Keratinocyte (primary cell): ENCODE results near the gene PITPNM3. TPM values are rescaled to one million over a fixed set of nuclear protein-coding genes. Genes with fewer than 3 reads are reported as not detected.

ENCODE experiments used
- DNase-seq: peaks from one replicate; pipeline ENCODE4 v3.0.0-alpha.2; 2011; ENCODE audit warnings: low read depth, missing footprints, low spot score
- FAIRE-seq: peaks from 2 replicates; lab custom pipeline; 2011; peaks lifted over from hg19 to GRCh38; lab: Jason Lieb, UNC
- H2AFZ ChIP-seq: 2 replicates; pipeline ENCODE4 v1.6.0; 2012; ENCODE audit warnings: low read length, control low read depth, inconsistent platforms; ENCODE audit not compliant: control insufficient read depth
- H3K27ac ChIP-seq: 2 replicates; pipeline ENCODE4 v1.5.1; 2011; ENCODE audit warnings: low read length; ENCODE audit not compliant: control insufficient read depth, insufficient read depth
- H3K27me3 ChIP-seq: 3 replicates; pipeline ENCODE4 v1.6.0; 2011; ENCODE audit warnings: low read length; ENCODE audit not compliant: control insufficient read depth, insufficient read depth; ENCODE audit errors: extremely low read depth
- H3K36me3 ChIP-seq, 2 experiments: 2 replicates in 1 of 2; 3 replicates in 1 of 2; pipeline ENCODE4 v1.5.1; 2011; ENCODE audit warnings: low read length in 2 of 2, mild to moderate bottlenecking in 1 of 2; ENCODE audit not compliant: control insufficient read depth in 2 of 2, insufficient read depth in 2 of 2; ENCODE audit errors: extremely low read depth in 1 of 2
- H3K4me1 ChIP-seq: 3 replicates; pipeline ENCODE4 v1.5.1; 2011; ENCODE audit warnings: low read length; ENCODE audit not compliant: control insufficient read depth, insufficient read depth; ENCODE audit errors: extremely low read depth
- H3K4me2 ChIP-seq: 3 replicates; pipeline ENCODE4 v1.6.0; 2011; ENCODE audit warnings: low read depth, low read length; ENCODE audit not compliant: control insufficient read depth, insufficient read depth; ENCODE audit errors: extremely low read depth
- H3K4me3 ChIP-seq, 3 experiments: fragments of 200-600 bp in 1 of 3; sonication (generic) in 1 of 3; 2 replicates in 2 of 3; 3 replicates in 1 of 3; pipeline ENCODE4 v1.5.1; 2011 to 2016; ENCODE audit warnings: low read length in 3 of 3, mild to moderate bottlenecking in 3 of 3, control low read depth in 2 of 3, inconsistent platforms in 1 of 3, low read depth in 1 of 3, mixed read lengths in 1 of 3, mixed run types in 1 of 3, moderate library complexity in 1 of 3; ENCODE audit not compliant: control insufficient read depth in 2 of 3, insufficient read depth in 2 of 3; ENCODE audit errors: extremely low read depth in 1 of 3
- H3K79me2 ChIP-seq: 2 replicates; pipeline ENCODE4 v1.6.0; 2012; ENCODE audit warnings: low read length; ENCODE audit not compliant: control insufficient read depth, insufficient read depth
- H3K9ac ChIP-seq: 3 replicates; pipeline ENCODE4 v1.6.0; 2011; ENCODE audit warnings: low read length; ENCODE audit not compliant: control insufficient read depth, insufficient read depth; ENCODE audit errors: extremely low read depth
- H3K9me1 ChIP-seq: 3 replicates; pipeline ENCODE4 v1.6.0; 2011; ENCODE audit warnings: low read length; ENCODE audit not compliant: control insufficient read depth, insufficient read depth; ENCODE audit errors: extremely low read depth
- H3K9me3 ChIP-seq: 2 replicates; pipeline ENCODE4 v1.5.1; 2012; ENCODE audit warnings: low read depth, low read length; ENCODE audit not compliant: control insufficient read depth
- H4K20me1 ChIP-seq: 3 replicates; pipeline ENCODE4 v1.6.0; 2011; ENCODE audit warnings: low read length; ENCODE audit not compliant: control insufficient read depth, insufficient read depth; ENCODE audit errors: extremely low read depth
- EZH2 ChIP-seq: IDR thresholded peaks from one replicate; pipeline ENCODE4 v1.6.1; 2012; ENCODE audit warnings: inconsistent platforms, mild to moderate bottlenecking, low read length, moderate library complexity
- dilution Hi-C: fragments of 300-500 bp; cut with MboI; formaldehyde crosslinking; loops from one replicate; pipeline ENCODE4 v1.7.0; 2020; ENCODE audit warnings: low sequenced_read_pairs; ENCODE audit not compliant: extremely low pct_ligation_motif_present
- polyA plus RNA-seq, 5 experiments: library from polyadenylated mRNA; depleted of rRNA in 3 of 5; stranded (reverse) in 3 of 5; stranded (forward) in 1 of 5; unstranded in 1 of 5; fragments of >200 nt; gene quantifications; 1 replicate in 1 of 5; 2 replicates in 3 of 5; 3 replicates in 1 of 5; pipeline versions ENCODE4 v1.2.1 to v1.2.3, GENCODE V29; 2011 to 2012; ENCODE audit warnings: missing spikeins in 2 of 5, low read depth in 1 of 5, low replicate concordance in 1 of 5
- TF ChIP-seq, protein P1 (sequence below), 3 experiments: IDR thresholded peaks in 1 of 3; conservative IDR thresholded peaks in 1 of 3; optimal IDR thresholded peaks in 1 of 3; 2 replicates in 2 of 3; 3 replicates in 1 of 3; pipeline versions ENCODE3 to v1.5.1; 2011; ENCODE audit warnings: low read length in 3 of 3, mild to moderate bottlenecking in 3 of 3, moderate library complexity in 2 of 3, control low read depth in 1 of 3, inconsistent platforms in 1 of 3; ENCODE audit not compliant: insufficient read depth in 2 of 3; ENCODE audit errors: extremely low read depth in 1 of 3

Gene PITPNM3
- polyA plus RNA-seq, 1 donor (not counting 4 experiments of a cell fraction or from before 2014, with no cell fraction given): 7.7 TPM

DNA sequence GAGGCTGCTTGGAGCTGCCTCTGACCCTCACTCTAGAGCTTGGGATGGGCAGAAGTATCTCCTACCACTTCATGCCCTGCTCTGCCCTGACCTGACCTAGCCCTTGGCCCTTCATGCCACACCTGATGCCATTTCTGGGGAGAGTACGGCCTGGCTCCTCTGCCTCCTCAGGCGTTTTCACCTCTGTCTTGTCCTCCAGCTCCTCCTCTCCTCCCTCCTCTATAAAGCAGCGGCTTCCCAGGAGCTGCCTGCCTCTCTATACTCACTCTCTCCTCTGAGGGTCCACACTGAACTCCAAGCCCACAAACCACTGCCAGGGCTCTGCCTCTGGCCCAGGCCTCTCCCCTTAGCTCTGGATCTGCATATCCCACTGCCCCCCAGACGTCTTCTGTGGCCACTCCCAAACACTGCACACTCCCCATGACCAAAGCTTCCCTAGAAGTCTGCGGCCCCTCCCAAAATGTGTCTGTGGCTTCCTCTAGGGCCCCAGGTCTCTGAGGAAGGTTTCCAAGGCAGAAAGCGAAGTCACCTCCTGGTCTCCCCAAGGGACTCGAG lies 52.6 kb downstream of the PITPNM3 start:
- H3K4me1 ChIP-seq: peaks cover 30% of the 10 kb centered on the region
- FAIRE-seq (no peak), DNase-seq (no peak)
- no peaks in the 10 kb centered on the region for H3K9me3 ChIP-seq
- H3K9me1 ChIP-seq: peaks cover 2% of the 10 kb centered on the region
- no peak overlapping the region for H3K4me2 ChIP-seq
- no peaks in the 10 kb centered on the region for H3K79me2 ChIP-seq
- H3K36me3 ChIP-seq: peaks cover 3 to 4% of the 10 kb centered on the region in 2 experiments
- H3K27ac ChIP-seq: no peak overlapping the region
- H3K9ac ChIP-seq: no peak overlapping the region
- H3K4me3 ChIP-seq: no peak overlapping the region
- TF ChIP-seq, protein P1, sequence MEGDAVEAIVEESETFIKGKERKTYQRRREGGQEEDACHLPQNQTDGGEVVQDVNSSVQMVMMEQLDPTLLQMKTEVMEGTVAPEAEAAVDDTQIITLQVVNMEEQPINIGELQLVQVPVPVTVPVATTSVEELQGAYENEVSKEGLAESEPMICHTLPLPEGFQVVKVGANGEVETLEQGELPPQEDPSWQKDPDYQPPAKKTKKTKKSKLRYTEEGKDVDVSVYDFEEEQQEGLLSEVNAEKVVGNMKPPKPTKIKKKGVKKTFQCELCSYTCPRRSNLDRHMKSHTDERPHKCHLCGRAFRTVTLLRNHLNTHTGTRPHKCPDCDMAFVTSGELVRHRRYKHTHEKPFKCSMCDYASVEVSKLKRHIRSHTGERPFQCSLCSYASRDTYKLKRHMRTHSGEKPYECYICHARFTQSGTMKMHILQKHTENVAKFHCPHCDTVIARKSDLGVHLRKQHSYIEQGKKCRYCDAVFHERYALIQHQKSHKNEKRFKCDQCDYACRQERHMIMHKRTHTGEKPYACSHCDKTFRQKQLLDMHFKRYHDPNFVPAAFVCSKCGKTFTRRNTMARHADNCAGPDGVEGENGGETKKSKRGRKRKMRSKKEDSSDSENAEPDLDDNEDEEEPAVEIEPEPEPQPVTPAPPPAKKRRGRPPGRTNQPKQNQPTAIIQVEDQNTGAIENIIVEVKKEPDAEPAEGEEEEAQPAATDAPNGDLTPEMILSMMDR (optimal IDR thresholded peaks at IDR 0.05 in 1 of 3, IDR thresholded peaks at IDR 0.05 in 1 of 3, conservative IDR thresholded peaks at IDR 0.05 in 1 of 3; ENCODE audit: extremely low read depth in 1 of 3, insufficient read depth in 2 of 3, low read length in 3 of 3): no peak
- TF ChIP-seq EZH2: no peak
- no peak overlapping the region for H2AFZ ChIP-seq
- H3K27me3 ChIP-seq: no peaks in the 10 kb centered on the region
- dilution Hi-C loops: no loop called here
- no peaks in the 10 kb centered on the region for H4K20me1 ChIP-seq

DNA sequence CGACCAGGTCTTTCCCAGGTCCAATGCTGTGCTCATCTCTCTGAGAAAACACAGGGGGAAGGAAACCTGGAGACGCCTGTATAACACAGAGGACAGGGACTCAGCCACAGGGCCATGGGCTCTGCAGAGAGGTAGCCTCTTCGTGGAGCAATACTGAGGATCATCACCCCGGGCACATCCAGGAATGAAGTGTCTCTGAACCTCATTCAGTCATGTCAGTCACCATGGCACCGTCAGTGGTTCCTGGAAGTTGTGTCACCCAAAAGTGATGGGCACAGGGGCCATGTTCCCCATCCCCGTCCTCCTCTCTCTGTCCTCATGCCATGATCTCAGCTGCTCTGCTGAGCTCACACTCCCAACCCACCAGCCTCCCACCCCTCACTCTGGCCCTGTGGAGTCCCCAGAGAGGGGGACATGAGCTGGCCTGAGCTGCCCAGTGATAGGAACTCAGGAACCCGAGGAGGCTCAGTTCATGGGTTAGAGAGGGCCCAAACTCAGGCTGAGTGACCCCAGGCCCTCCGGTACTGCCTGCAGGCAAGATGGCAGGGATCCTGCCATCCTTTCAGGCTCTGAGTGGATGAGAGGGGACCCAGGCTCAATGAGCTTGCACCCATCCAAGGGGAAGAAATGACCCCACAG lies 53.4 kb downstream of the PITPNM3 start:
- Histone ChIP-seq H3K4me1 (peaks cover 22% of the 10 kb centered on the region), H4K20me1 (no peaks in the 10 kb centered on the region), H2AFZ (no peak overlapping the region), H3K36me3 (peaks cover 3 to 4% of the 10 kb centered on the region in 2 experiments), H3K9me1 (peaks cover 2% of the 10 kb centered on the region), H3K27ac (no peak overlapping the region), H3K9ac (no peak overlapping the region), H3K79me2 (no peaks in the 10 kb centered on the region), H3K4me2 (no peak overlapping the region), H3K4me3 (no peak overlapping the region), H3K9me3 (no peaks in the 10 kb centered on the region), H3K27me3 (no peaks in the 10 kb centered on the region)
- no peak for FAIRE-seq
- TF ChIP-seq, protein P1 (optimal IDR thresholded peaks at IDR 0.05 in 1 of 3, IDR thresholded peaks at IDR 0.05 in 1 of 3, conservative IDR thresholded peaks at IDR 0.05 in 1 of 3; ENCODE audit: extremely low read depth in 1 of 3, insufficient read depth in 2 of 3, low read length in 3 of 3): no peak
- TF ChIP-seq EZH2: no peak
- DNase-seq: no peak
- dilution Hi-C loops: no loop called here
